GM12892 (cell line): ENCODE data around the gene DMXL2.

Experiments
- POLR2A ChIP-seq: IDR thresholded peaks from 2 replicates; pipeline ENCODE4 v1.6.1; 2011; ENCODE audit warnings: low read depth, low read length, control low read depth
- TAF1 ChIP-seq: IDR thresholded peaks from 2 replicates; pipeline ENCODE4 v1.6.1; 2011; ENCODE audit warnings: low read depth, mild to moderate bottlenecking, control low read depth, low read length, borderline replicate concordance

DNA sequence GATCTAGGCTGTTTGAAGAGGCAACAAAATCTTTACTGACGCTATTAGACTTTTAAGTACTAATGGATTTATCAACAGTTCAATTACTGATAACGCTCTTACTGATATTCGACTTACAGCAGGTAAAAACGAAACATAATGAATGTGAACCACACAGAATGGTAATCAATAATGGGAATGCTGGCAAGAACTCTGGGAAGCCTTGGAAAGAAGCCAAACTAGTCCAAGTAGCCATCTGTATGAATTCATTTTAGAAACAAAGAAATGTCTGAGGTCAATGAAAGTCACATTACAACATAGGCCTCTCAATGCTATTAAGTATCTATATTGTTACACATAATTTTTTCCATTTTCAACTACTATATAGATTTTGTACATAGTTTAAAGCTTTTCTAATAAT is 130.0 kb downstream of the DMXL2 start:
- TF ChIP-seq TAF1 (no peak), POLR2A (no peak)
